Psoas muscle (tissue), 8 donors: Measurements from ENCODE around the gene SNAI1. TPM values are rescaled to one million over a fixed set of nuclear protein-coding genes. Genes with fewer than 3 reads are reported as not detected.

Experiments
- ATAC-seq, 4 donors: fragments of 200-7000 bp; cut with Tn5 transposase; one replicate each; pipeline ENCODE4 v1.9.1; 2020; ENCODE audit warnings: moderate library complexity in 3 of 4, mild to moderate bottlenecking in 2 of 4
- DNase-seq, 2 donors: peaks; one replicate each; pipeline ENCODE4 v3.0.0-alpha.2; 2020
- H3K27ac ChIP-seq: fragments of 200-600 bp; one replicate; pipeline ENCODE4 v1.8.0; 2022
- H3K27me3 ChIP-seq, 3 donors: fragments of 200-600 bp in 1 of 3; one replicate each; pipeline versions ENCODE4 v1.6.1 to v1.8.0; 2013 to 2022; ENCODE audit warnings: low read length in 2 of 3, mild to moderate bottlenecking in 2 of 3, moderate library complexity in 1 of 3; ENCODE audit not compliant: insufficient read depth in 3 of 3
- H3K36me3 ChIP-seq, 2 donors: fragments of 200-600 bp in 1 of 2; one replicate each; pipeline versions ENCODE4 v1.6.1 to v1.8.0; 2013 to 2022; ENCODE audit warnings: low read depth in 1 of 2, mild to moderate bottlenecking in 1 of 2, moderate library complexity in 1 of 2; ENCODE audit not compliant: insufficient read depth in 1 of 2
- H3K4me1 ChIP-seq: fragments of 200-600 bp; one replicate; pipeline ENCODE4 v1.8.0; 2022
- H3K4me3 ChIP-seq: fragments of 200-600 bp; one replicate; pipeline ENCODE4 v1.8.0; 2022; ENCODE audit warnings: mild to moderate bottlenecking
- H3K9me3 ChIP-seq: fragments of 200-600 bp; one replicate; pipeline ENCODE4 v1.8.0; 2022
- WGBS, 3 donors: extraction: QIAGEN DNeasy Blood & Tissue Kit; methylation state at CpG; one replicate each; pipeline versions ENCODE4 v1.1.6 to v1.1.7; 2013; 5-methylcytosine and 5-hydroxymethylcytosine counted together
- intact Hi-C, 2 donors: fragments of 100-400 bp; cut with DNase I; formaldehyde crosslinking; loops; one replicate each; pipeline versions ENCODE4 v1.11.0 to v1.14.2; 2022
- polyA plus RNA-seq, 3 donors: library from polyadenylated mRNA; stranded (reverse); fragments of 200-250 nt; gene quantifications; one replicate each; pipeline ENCODE4 v1.2.3, GENCODE V29; 2013
- total RNA-seq, 4 donors: library from RNA; stranded (reverse); fragmentation: NEBNext Ultra II Directional in 2 of 4; extraction: Animal tissue kit (Norgen Biotek cat#: 25700) in 2 of 4; gene quantifications; one replicate each; pipeline versions ENCODE4 v1.2.1 to v1.2.4, GENCODE V29; 2021 to 2023
- TF ChIP-seq, protein P1 (sequence below): fragments of 200-600 bp; IDR thresholded peaks from one replicate; pipeline ENCODE4 v1.8.0; 2022; ENCODE audit warnings: antibody characterized with exemption
- donor health status: healthy with polysubstance abuse.
- donor health status: DM: no; HTN: no; CAD: no; lungs with moderate emphysema.
- donor health status: Bipolar disorder and iron deficiency.
- donor health status: healthy.
- donor health status: DM: yes; HTN: yes; CAD: no.
- donor health status: DM: no; HTN: no; CAD: no.
- donor health status: DM: no; HTN: no; CAD: no.
- donor health status: DM: yes; HTN: yes; CAD: no.

SNAI1 gene
- total and polyA plus RNA-seq, 7 donors = 0.49 to 4.6 (median 1.1) TPM

- ATAC-seq (no peak), DNase-seq (no peak)
- WGBS, 3 donors = 36 to 52% (median 48%) methylated on average over 12 of the region's 12 CpGs
- TF ChIP-seq, protein P1, sequence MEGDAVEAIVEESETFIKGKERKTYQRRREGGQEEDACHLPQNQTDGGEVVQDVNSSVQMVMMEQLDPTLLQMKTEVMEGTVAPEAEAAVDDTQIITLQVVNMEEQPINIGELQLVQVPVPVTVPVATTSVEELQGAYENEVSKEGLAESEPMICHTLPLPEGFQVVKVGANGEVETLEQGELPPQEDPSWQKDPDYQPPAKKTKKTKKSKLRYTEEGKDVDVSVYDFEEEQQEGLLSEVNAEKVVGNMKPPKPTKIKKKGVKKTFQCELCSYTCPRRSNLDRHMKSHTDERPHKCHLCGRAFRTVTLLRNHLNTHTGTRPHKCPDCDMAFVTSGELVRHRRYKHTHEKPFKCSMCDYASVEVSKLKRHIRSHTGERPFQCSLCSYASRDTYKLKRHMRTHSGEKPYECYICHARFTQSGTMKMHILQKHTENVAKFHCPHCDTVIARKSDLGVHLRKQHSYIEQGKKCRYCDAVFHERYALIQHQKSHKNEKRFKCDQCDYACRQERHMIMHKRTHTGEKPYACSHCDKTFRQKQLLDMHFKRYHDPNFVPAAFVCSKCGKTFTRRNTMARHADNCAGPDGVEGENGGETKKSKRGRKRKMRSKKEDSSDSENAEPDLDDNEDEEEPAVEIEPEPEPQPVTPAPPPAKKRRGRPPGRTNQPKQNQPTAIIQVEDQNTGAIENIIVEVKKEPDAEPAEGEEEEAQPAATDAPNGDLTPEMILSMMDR = no peak
- Histone ChIP-seq H3K27me3 (no peaks in the 10 kb centered on the region), H3K27ac (peak overlapping the region; percentile 84), H3K4me3 (peak overlapping the region; percentile 76), H3K9me3 (no peaks in the 10 kb centered on the region), H3K4me1 (peaks cover 40% of the 10 kb centered on the region), H3K36me3 (no peaks in the 10 kb centered on the region)
- intact Hi-C loops = loop anchor here in 1 of 2 donors (5.0 kb wide), 2 partner anchors 105 to 185 kb away; no protein-coding TSS in a partner anchor
These were observed 771 bp upstream of the SNAI1 start for GRCh38 chr20:49982072-49982345.

DNA sequence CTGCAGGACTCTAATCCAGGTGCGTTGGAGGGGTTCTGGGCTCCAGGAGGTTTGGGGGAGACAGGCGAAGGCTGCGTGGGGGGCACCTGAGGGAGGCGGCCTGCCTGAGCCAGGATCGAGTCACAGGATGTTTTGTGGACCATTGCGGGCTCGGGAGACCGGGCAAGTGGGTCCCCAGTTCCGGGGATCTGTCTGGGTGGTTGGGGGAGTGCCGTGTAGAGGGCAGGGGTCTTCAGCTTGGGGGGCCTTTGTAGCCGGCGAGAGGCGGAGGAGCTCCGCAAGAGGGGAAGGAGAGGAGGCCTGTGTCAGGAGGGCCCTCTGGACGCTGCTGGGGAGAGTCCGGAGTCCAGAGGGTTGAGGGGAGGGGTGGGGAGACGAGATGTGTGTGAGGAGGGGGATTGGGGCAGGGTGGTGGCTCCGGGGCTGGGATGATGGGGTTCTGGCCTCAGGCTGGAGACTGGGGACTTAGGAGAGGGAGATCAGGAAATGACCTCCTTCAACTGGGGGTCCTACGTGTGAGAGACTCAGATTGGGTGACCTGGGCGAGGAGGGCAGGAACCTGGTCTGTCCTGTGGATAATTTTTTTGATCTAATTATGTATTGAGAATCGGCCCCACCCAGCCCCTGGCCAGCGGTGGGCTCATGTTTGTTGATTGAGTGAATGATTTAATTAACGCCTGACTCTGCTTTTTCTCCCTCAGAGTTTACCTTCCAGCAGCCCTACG, 505 bp downstream of the SNAI1 start:
- TF ChIP-seq, protein P1 = no peak
- ATAC-seq = peak in 1 of 4 donors; percentile 11

DNA sequence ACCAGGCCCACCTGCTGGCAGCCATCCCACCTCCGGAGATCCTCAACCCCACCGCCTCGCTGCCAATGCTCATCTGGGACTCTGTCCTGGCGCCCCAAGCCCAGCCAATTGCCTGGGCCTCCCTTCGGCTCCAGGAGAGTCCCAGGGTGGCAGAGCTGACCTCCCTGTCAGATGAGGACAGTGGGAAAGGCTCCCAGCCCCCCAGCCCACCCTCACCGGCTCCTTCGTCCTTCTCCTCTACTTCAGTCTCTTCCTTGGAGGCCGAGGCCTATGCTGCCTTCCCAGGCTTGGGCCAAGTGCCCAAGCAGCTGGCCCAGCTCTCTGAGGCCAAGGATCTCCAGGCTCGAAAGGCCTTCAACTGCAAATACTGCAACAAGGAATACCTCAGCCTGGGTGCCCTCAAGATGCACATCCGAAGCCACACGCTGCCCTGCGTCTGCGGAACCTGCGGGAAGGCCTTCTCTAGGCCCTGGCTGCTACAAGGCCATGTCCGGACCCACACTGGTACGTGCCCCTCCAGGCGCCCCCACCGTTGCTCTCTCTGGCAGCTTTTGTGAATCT, 1.1 kb downstream of the SNAI1 start:
- Histone ChIP-seq H3K27ac (peak overlapping the region; percentile 84), H3K9me3 (no peaks in the 10 kb centered on the region), H3K4me3 (peak overlapping the region; percentile 76), H3K27me3 (no peaks in the 10 kb centered on the region), H3K4me1 (peaks cover 40% of the 10 kb centered on the region), H3K36me3 (peaks cover 0 to 4% of the 10 kb centered on the region in 2 donors)
- no peak for ATAC-seq
- 64 to 68% (median 66%) methylated on average over 18 of the region's 18 CpGs for WGBS, 3 donors
- TF ChIP-seq, protein P1 = no peak
- intact Hi-C loops = loop anchor here in 1 of 2 donors (5.0 kb wide), 2 partner anchors 103 to 183 kb away; no protein-coding TSS in a partner anchor
- peak in 1 of 2 donors; percentile 30 for DNase-seq

More for the DNA sequence above, 505 bp downstream of the SNAI1 start:
- peaks cover 40% of the 10 kb centered on the region for H3K4me1 ChIP-seq
- no peaks in the 10 kb centered on the region for H3K27me3 ChIP-seq
- intact Hi-C loops = loop anchor here in 1 of 2 donors (5.0 kb wide), 2 partner anchors 104 to 184 kb away; no protein-coding TSS in a partner anchor
- no peaks in the 10 kb centered on the region for H3K9me3 ChIP-seq
- H3K4me3 ChIP-seq = peak overlapping the region; percentile 76
- H3K36me3 ChIP-seq = peaks cover 0 to 3% of the 10 kb centered on the region in 2 donors
- DNase-seq = no peak
- H3K27ac ChIP-seq = peak overlapping the region; percentile 84
- 43 to 45% (median 45%) methylated on average over 21 to 24 of the region's 24 CpGs for WGBS, 3 donors

- H3K4me1 ChIP-seq = peaks cover 40% of the 10 kb centered on the region
These were observed 1.8 kb downstream of the SNAI1 start for GRCh38 chr20:49984426-49985153.

More at GRCh38 chr20:49984426-49985153, 1.8 kb downstream of the SNAI1 start:
- ATAC-seq (no peak), DNase-seq (no peak)
- H3K27ac ChIP-seq = peak overlapping the region; percentile 84
- H3K4me3 ChIP-seq = peak overlapping the region; percentile 76
- 70 to 74% (median 73%) methylated on average over 13 of the region's 13 CpGs for WGBS, 3 donors
- peaks cover 0 to 4% of the 10 kb centered on the region in 2 donors for H3K36me3 ChIP-seq
- intact Hi-C loops = loop anchor here (5.0 kb wide), 3 partner anchors 48 to 183 kb away; no protein-coding TSS in a partner anchor
- H3K27me3 ChIP-seq = no peaks in the 10 kb centered on the region
- TF ChIP-seq, protein P1 = no peak
- H3K9me3 ChIP-seq = no peaks in the 10 kb centered on the region
